ENCODE measurements around the gene POLN.
"Not testable (repeated sequence)": the region's sequence is repeated elsewhere in the genome, so short reads cannot be mapped to it uniquely, and the experiment has no call there.

The POLN gene

DNA sequence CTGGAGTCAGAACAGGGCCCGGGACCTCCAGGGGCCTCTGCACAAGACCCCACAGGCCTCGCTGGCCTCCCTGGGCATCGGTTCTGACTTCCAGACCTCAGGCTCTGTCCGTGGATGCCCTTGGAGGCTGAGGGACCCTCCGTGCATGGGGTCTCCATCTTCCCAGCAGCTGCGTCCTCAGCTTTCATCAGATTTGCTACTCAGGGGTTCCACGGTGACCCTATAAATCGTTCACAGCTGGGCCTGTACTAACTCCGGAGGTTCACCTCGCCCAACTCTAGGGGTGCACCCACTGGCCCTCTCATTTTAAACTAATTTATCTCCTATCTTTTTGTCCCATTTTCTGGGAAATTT lies 33.1 kb upstream of the POLN start:
- DNase-seq (ENCODE audit: low spot score) = not testable (repeated sequence)

DNA sequence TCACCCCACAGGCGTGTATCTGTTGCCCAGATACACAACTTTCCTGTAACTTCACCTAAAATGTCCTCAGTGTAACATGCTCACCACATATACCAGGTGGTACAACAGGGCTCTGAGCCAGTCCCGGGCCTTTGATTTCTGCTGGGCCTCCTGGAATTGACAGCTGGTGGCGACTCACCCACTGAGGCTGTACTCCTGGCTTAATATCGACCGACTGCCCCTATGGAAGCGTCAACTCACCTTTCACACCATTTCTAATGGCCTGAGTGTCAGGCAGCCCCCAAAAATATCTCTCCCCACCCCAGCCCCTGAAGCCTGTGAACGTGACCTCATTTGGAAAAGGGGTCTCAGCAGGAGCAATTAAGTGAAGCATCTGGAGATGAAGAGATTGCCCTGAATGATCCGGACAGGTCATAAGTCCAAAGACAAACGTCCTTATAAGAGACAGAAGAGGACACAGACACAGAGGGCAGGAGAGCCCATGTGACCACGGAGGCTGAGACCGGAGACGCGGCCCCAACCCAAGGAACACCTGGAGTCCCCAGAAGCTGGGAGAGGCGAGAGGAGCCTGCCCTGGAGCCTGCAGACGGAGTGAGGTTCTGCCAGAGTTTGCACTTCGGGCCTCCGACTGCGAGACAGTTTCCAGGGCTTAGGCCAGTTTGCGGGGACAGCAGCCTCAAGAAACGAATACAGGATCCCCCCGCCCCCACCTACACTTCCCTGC lies 32.6 kb upstream of the POLN start:
- DNase-seq (ENCODE audit: low spot score) = no peak

DNA sequence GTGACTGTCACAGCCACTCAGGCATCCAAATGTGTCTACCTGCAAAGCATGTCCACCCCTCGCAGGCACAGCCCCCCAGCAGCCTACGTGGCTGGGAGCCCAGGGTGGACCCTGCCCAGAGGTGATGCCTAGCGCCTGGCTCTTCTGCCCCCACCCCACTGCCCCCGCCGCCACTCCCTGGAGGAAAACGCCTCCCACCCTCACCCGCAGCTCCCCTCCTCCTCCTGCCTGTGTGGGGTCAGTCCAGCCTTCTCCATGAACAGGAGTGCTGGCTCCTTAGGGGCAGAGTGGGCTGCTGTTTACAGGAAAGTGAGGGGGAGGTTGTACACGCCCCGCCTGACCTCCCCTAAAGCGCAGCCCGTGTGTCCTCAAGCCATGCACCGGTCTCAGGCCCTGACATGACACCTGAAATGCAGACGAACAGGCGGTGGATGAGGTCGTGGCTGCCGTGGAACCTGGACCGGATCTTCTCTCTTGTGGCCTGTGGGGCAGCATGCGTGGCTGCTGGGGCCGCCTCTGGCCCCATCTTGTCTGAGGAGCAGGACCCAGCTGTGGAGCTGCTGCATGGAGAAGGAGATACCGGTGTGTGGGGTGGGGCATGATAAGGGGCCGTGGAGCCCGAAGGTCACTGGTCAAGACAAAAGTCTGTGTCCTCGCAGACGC lies 31.9 kb upstream of the POLN start:
- no peak for DNase-seq (ENCODE audit: low spot score)

DNA sequence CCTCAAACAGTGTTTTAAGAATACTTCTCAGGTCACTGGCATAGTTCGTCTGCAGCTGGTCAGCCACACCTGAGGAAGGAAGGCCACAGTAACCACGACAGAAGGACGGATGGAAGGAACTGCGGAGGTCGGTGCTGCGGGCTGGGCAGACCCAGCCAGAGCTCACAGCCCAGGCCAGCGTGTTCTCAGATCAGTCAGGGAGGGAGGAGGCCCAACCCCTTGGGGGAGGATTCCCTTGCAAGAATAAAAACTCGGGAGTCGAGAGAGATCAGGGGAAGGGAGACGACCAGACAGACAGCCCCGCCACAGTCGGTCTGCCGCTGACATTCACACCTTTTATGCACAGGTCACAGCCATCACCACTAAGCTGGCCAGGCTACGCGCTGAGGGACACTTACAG lies 31.3 kb upstream of the POLN start:
- no peak for DNase-seq (ENCODE audit: low spot score)

DNA sequence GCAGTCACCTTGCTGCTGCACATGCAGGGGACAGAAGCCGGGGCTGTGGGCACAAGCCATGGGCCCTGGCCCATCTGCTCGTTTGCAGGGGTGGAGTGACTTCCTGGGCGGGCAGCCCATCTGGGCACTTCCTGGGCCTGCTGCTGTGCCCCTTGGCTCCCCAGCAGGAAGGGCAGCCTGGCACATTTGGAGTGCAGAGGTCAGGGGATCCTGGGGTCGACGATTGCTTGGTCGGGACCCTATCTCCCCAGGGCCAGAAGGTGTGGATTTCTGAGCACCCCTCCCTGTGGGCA lies 30.9 kb upstream of the POLN start:
- no peak for DNase-seq (ENCODE audit: low spot score)

DNA sequence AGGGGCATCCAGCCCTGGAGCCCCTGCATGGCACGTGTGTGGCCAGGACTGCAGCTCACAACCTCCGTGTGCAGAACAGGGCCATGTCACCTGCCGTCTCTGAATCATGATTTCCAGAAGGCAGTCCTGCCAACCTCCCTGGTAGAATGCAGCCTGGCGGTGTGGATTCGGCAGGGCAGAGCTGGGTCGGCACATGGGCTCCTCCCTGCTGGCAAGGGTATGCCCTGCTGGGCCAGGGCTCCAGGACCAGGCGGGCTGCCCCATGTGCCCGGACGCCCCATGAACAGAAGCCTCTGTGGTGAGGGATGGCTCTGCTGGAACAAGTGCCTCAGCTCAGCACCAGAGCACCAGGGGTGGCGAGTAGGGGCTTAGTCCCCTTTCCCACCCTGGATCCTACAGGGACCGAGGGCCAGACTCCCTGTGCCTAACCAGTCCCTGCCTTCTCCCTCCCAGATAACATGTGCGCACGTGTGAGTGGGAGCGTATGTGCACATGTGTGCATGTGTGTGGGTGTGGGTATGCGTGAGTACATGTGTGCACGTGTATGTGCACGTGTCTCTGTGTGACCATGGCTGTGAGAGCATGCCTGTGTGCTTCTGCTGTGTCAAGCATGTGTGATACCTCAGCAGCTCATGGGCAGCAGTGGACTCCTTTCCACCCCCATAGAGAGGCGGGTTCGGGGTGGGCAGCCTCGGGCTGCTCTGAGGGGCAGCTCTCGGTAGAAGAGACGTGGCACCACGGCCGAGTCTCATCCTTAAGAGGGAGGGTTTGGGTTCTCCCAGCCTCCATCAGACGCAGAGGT lies 30.3 kb upstream of the POLN start:
- no peak for DNase-seq (ENCODE audit: low spot score)

DNA sequence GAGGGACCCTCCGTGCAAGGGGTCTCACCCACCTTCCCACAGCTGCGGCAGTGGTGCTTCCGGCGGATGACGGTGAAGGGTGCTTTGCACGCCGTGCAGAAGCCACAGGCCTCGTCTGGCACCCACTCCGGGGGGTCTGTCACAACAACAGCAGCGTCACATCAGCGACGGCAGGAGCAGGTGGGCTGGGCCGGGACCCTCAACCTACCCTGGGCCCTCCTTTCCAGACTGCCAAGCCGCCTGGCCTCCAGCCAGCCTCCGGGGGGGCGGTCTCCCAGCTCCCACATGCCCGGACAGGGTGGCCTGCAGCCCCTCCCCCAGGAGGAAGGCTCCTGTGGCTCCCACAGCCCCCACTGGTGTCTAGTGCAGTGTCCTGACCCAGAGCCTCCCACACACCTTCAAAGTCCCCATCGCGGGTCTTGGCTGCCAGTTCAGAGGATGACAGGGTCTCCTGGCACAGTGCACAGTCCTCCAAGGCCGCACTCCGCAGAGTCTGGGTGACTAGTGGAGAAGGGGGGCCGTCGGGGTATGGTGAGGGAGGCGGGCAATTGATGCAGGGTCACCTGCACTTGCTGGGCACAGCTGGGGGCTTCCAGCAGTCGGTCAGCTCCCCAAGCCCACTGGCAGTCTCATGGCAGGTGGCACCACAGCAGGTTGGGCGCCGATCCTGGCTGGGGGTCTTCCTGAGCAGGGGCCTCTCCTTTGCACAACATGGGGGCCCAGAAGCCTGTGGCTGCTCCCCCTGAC lies 29.5 kb upstream of the POLN start:
- DNase-seq (ENCODE audit: low spot score) = no peak

DNA sequence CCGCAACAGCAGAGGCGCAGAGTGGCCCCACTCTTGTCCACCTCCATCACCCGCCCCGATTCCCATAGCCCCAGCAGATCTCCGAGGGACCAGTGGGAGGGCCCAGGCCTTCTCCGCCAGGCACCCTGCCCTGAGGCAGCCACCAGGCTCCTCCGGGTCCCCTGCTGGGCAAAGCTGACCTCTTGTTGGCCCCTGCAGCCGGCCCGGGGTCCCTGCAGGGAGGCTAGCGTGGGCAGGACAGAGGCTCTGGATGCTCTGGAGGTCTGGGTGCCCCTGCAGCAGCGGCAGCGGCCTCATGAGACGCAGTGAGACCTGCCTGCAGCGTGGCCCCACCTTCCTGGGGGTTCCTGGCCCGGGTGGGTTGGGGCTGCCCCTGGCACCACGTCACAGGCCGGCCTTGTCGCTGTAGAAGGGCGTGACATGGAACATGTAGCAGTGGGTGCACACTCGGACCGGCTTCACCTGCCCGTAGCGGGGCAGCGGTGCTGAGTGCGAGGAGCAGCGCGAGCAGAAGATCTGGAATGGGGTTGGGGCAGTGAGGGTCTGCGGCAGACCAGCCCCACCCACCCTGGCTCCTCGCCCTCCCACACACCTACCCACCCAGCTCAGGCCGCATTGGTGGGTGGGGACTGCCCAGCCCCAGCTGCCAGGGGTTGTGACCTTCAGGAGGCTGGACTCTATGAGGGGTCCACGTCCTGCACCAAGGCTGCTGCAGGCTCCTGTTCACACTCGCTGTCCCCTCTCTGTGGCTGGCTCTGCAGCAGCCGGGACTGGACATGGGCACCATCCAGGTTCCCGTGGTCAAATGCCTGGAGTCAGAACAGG lies 28.6 kb upstream of the POLN start:
- no peak for DNase-seq (ENCODE audit: low spot score)

DNA sequence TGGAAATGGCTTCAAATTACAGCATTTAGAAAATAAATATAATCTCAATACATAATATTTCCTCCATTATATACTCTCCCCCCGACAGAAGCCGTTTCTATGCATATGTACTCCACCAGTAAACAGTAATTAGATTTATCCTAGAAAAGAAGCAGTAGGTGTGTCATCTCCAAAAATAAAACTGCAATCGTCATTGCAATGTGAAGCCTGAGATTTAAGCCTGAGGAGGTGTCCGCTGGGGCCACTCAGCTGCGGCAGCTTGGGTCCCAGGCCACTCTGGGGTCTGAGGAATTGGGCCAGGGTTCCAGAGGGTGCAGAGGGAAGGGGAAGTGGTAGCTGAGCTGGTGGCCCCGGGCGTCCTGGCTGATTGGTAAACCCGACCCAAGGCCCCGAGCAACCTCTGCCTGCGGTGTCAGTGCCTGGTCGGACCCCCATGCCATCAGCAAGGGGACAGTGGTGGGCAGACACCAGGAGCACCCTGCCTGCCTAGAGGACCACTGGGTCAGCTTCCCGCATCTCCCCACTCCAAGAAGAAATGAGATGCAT lies 27.8 kb upstream of the POLN start:
- DNase-seq (ENCODE audit: low spot score) = no peak

DNA sequence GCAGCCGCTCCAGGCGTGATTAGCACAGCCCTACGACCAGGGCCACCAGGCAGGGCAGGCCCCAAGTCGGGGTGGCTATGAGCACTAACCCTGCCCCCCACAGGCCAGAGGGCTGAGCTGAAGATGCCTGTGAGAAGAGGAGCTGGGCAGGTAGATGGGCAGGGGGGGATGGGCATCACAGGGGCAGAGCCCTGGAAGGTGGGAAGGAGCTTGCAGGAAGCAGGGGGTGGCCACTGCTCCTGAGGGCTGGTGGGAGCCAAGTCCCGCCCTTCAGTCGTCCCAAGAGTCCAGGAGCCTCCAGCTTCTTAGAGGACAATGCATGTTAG lies 27.2 kb upstream of the POLN start:
- no peak for DNase-seq (ENCODE audit: low spot score)

DNA sequence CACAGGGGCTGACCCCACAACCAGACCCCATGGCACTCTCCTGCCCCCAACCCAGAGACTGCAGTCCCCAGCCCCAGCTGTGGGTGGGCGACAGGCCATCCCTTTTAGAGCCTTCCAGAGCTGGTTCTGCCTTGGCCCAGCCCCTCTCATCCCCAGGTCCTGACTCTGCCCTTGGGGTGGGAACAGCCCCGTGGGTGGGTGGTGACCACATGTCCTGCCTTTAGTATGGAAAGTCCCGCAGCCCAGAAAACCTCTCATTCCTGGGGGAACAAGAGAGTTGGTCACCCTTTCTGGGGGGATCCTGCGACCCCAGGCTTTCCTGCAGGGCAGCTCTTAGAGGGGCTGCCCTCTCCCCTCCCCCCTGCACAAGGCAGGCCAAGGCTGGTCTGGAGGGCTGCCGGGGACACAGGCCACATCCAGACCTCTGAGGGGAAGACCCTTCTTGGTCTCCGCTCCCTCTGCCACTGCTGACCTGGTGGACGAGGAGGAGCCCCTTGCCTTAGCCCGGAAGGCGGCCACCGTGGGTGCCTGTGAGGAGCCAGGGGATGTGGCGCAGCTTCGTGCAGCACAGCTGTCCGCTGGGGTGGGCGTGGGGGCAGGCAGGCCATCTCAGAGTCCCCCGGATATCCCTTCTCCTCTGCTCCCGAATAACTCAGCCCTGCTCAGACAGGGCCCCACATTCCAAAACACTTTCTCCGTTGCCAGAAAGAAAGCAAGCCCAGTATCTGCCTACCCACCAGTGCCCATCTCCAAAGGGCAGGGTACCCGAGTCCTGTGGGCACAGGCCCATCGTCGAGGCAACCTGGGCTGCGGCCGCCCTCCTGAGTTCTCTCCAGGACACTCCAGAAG lies 26.7 kb upstream of the POLN start:
- no peak for DNase-seq (ENCODE audit: low spot score)

DNA sequence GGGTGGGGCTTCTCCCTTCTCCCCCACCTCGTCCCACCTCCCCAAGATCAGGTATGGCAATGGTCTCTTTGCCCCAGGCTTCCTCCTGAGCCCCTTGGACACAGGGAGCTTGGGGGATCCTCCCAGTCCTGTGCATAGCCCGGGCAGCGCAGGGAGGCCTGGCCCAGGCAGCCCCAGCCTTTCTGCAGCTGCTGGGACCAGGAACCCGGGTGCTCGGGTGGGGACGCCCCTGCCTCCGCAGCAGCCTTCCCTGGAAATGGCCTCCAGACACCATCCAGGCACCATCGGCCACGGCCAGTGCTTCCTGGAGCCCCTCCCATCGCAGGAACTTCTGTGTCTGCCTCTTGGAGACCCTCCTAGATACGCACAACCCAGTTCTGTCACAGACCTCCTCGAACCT lies 25.9 kb upstream of the POLN start:
- DNase-seq (ENCODE audit: low spot score) = no peak

DNA sequence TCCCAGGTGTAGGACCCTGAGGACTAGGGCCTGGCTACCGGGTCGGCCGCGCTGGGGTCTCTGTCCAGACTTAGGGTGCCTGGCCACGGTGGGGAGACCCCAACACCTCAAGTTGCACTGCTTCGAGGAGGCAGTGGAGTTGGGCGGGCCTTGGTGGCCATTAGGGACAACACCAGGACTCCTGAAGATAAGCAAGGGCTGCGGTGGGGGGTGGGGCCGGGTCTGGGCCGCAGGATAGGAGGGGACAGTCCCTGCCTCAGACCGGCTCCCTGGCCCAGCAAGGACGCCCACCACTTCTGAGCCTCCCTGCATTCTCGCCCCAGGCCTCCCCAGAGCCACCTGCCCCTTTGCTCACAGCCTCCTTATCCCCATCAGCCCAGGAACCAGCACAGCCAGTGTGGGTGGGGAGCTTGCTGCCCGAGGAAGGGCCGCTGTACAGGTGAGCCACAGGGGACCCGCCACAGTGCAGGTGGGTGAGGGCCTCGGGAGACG lies 25.4 kb upstream of the POLN start:
- no peak for DNase-seq (ENCODE audit: low spot score)

DNA sequence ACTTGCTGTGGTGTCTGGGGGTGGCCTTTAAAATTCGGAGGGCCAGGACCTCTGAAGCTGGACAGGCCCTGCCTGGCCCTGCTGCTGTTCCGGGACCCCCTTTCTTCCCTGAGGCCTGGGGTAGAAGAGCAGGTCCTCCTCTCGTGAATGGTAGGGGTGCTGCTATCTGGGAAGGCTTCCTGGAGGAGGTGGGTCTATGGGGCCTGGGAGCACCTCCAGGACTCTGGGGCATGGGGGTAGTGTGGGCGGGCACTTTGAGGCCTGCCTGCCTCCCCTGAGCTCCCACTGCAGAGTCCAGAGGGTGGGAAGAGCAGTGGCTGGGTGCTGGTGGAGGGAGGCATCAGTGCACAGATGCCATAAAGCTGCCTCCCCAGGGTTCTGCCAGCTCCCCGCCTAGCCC lies 24.9 kb upstream of the POLN start:
- DNase-seq (ENCODE audit: low spot score) = no peak

DNA sequence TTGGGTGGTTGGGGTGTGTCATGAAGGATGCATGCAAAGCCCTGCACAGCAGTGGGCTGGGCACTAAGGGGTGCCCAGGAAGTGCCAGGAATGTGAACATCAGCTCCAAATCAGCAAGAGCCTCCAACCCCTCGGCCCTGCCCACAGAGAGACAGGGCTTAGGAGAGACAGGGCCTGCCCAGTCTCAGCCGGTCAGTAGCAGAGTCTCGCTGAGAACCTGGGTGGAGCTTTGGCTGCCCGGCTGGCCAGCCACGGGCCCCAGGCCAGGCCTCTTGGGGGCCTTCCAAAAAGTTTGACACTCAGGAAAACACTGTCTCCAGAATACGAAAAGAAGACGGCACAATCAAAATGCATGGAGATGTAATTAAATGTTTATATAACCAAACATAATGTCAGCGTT lies 24.3 kb upstream of the POLN start:
- DNase-seq (ENCODE audit: low spot score) = peak; percentile 95

DNA sequence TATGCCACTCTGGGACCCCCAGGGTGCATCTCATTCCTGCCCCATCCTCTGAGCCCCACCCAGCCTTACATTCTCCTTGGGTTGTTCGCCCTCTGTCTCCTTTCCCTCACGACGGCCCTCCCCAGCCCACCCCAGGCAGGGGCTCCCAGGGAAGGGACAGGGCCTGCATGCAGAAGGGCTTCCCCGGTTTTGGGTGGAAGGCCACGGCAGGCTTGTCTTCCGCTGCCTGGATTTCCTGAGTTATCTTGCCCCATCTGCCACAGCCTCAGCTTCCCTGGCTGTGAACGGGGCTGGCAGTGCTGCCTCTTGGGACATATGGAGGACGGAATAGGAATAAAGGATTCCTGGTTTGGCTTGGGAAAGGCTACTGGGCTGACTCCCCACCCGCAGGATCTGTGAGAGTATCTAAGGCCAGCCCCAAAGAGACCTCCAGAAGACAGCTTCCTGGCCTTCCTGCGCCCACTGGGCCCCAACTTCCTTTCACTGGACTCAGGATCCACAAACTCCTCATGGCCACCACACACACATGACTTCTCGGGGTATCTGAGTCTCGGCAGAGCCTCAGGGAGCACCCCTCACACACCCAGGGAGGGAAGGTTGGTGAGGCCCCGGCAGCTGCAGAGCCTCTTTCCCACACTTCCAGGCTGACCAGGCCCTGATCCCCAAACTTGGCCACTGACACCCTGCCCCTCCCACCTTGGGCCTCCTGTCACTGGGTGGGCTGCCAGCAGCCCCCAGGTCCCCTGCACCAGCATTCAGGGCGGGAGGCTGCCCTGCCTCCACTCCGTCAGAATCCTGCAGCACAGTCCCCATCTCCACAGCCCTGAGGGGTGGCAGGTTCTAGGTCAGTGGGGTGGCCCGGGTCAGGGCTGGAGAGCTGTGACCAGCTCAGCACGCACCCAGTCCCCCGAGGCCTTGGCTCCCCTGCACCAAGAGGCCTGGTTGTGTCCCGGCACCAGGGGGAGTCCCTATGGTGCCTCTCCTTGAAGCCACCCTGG lies 23.5 kb upstream of the POLN start:
- no peak for DNase-seq (ENCODE audit: low spot score)

DNA sequence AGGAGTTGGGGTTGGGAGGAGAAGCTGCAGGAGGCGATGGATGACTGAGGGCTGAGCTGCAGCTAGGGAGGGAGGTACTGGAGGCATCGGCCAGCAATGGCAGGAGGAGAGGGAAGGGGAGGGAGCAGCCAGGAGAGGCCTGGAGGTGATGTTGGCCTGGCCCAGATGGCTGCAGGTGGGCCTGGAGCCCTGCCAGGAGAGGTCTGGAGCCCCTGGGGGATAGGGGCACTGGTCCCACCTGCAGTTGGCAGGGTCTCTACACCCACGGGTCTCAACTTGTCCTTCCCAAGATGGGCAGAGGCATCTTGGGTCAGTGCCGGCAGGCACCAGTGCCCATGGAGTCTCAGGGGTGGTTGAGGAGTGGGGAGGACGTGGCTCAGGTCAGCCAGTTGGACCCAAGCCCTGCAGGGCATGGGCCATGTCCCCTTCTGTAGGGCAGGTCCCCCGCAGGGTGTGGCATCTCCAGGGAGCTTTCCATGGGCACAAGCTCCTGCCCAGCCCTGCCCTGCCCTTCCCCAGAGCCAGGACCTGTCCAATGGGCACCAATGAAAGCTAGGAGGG lies 22.6 kb upstream of the POLN start:
- no peak for DNase-seq (ENCODE audit: low spot score)

DNA sequence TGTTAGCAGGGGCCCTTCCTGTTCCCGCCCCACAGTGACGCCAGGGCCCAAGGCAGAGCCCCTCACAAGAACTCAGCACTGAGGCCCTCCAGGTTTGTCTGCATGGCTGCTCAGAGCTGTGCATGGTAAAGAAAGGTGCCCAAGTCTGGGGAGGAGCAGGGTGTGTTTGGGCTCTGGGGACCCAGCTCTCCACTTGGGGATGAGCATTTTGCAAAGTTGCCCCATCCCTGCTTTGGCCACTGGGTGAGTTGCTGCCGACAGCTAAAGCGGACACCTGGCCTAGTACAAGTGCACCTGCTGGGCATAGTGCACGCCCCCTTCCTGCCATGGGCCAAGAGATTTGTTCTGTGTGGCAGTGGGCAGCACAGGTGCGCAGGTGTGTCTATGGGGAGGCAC lies 22.0 kb upstream of the POLN start:
- no peak for DNase-seq (ENCODE audit: low spot score)

DNA sequence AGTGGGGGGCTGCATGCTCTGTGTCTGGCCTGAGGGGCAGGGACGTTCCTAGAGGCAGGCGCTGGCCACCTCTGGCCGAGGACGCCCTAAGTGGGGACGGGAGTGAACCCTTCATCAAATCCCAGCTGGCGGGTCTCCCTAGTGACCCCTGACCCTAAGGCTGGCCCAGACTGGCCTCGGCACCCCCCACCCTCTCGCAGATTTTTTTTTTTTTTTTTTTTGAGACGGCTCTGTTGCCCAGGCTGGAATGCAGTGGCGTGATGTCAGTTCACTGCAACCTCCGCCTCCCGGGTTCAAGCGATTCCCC lies 21.0 kb upstream of the POLN start:
- DNase-seq (ENCODE audit: low spot score) = no peak
